Osteoblast (primary cell): ENCODE measurements around the gene SORCS3. TPM values are rescaled to one million over a fixed set of nuclear protein-coding genes. Genes with fewer than 3 reads are reported as not detected.

Source experiments
- DNase-seq: peaks from one replicate; pipeline ENCODE4 v3.0.0; 2011; ENCODE audit warnings: low spot score, mixed read lengths; ENCODE audit not compliant: insufficient read length; ENCODE audit errors: missing footprints
- H2AFZ ChIP-seq: 2 replicates; pipeline ENCODE4 v1.6.0; 2011; ENCODE audit warnings: mild to moderate bottlenecking, low read length
- H3K27ac ChIP-seq: 2 replicates; pipeline ENCODE4 v1.5.1; 2011; ENCODE audit warnings: mild to moderate bottlenecking, low read depth, low read length, moderate library complexity
- H3K27me3 ChIP-seq: 2 replicates; pipeline ENCODE4 v1.6.0; 2012; ENCODE audit warnings: mild to moderate bottlenecking, control low read depth, inconsistent platforms, low read length, moderate library complexity; ENCODE audit not compliant: insufficient read depth
- H3K36me3 ChIP-seq: 2 replicates; pipeline ENCODE4 v1.5.1; 2011; ENCODE audit warnings: mild to moderate bottlenecking, low read length, control low read depth, moderate library complexity; ENCODE audit not compliant: insufficient read depth
- H3K4me1 ChIP-seq: 2 replicates; pipeline ENCODE4 v1.5.1; 2011; ENCODE audit warnings: mild to moderate bottlenecking, low read length, control low read depth, moderate library complexity; ENCODE audit not compliant: insufficient read depth
- H3K4me2 ChIP-seq: 2 replicates; pipeline ENCODE4 v1.6.0; 2011; ENCODE audit warnings: mild to moderate bottlenecking, low read length; ENCODE audit not compliant: insufficient read depth
- H3K4me3 ChIP-seq: fragments of 200-600 bp; sonication (generic); 3 replicates; pipeline ENCODE4 v1.5.1; 2012; ENCODE audit warnings: mild to moderate bottlenecking, low read length, inconsistent platforms; ENCODE audit not compliant: insufficient read depth
- H3K79me2 ChIP-seq: 2 replicates; pipeline ENCODE4 v1.6.0; 2012; ENCODE audit warnings: mild to moderate bottlenecking, low read length, control low read depth, inconsistent platforms; ENCODE audit not compliant: insufficient read depth
- H3K9me3 ChIP-seq: 2 replicates; pipeline ENCODE4 v1.5.1; 2011; ENCODE audit warnings: low read depth, low read length, control low read depth
- H4K20me1 ChIP-seq: 2 replicates; pipeline ENCODE4 v1.6.0; 2012; ENCODE audit warnings: mild to moderate bottlenecking, low read length, control low read depth; ENCODE audit not compliant: insufficient read depth
- total RNA-seq: library from RNA; depleted of rRNA; stranded (reverse); fragments of >200 nt; gene quantifications from 2 replicates; pipeline ENCODE4 v1.2.3, GENCODE V29; 2012
- TF ChIP-seq, protein P1 (sequence below): IDR thresholded peaks from 2 replicates; pipeline ENCODE4 v1.5.1; 2011; ENCODE audit warnings: mild to moderate bottlenecking, low read depth, low read length, moderate library complexity; ENCODE audit errors: extremely low read depth

The SORCS3 gene
- total RNA-seq, 1 donor, result not detected

DNA sequence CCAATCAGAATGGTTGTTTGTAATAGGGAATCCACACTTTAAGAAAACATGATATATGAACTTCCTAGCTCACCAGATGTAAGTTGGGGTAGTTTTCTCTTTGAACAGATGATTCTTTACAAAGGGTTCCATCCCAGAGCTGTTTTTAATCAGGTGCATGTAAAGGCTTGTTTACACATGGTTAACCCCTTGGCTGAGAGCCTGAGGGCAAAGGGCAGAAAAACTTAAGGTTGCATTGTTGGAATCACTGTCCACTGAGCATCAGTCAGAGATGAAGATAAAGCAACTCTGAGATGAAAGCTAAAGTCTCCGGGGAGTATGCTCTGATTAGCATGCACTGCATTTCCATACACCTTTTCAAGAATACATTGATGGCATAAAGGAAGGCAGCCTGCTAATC lies 518.2 kb downstream of the SORCS3 start:
- Histone ChIP-seq H3K27me3 (no peaks in the 10 kb centered on the region), H3K27ac (no peak overlapping the region), H3K79me2 (no peaks in the 10 kb centered on the region), H3K4me2 (no peak overlapping the region), H3K36me3 (no peaks in the 10 kb centered on the region), H4K20me1 (no peaks in the 10 kb centered on the region), H3K4me1 (no peaks in the 10 kb centered on the region), H3K4me3 (no peak overlapping the region), H2AFZ (no peak overlapping the region), H3K9me3 (peaks cover 4% of the 10 kb centered on the region)
- TF ChIP-seq, protein P1, sequence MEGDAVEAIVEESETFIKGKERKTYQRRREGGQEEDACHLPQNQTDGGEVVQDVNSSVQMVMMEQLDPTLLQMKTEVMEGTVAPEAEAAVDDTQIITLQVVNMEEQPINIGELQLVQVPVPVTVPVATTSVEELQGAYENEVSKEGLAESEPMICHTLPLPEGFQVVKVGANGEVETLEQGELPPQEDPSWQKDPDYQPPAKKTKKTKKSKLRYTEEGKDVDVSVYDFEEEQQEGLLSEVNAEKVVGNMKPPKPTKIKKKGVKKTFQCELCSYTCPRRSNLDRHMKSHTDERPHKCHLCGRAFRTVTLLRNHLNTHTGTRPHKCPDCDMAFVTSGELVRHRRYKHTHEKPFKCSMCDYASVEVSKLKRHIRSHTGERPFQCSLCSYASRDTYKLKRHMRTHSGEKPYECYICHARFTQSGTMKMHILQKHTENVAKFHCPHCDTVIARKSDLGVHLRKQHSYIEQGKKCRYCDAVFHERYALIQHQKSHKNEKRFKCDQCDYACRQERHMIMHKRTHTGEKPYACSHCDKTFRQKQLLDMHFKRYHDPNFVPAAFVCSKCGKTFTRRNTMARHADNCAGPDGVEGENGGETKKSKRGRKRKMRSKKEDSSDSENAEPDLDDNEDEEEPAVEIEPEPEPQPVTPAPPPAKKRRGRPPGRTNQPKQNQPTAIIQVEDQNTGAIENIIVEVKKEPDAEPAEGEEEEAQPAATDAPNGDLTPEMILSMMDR, result no peak
- no peak for DNase-seq

DNA sequence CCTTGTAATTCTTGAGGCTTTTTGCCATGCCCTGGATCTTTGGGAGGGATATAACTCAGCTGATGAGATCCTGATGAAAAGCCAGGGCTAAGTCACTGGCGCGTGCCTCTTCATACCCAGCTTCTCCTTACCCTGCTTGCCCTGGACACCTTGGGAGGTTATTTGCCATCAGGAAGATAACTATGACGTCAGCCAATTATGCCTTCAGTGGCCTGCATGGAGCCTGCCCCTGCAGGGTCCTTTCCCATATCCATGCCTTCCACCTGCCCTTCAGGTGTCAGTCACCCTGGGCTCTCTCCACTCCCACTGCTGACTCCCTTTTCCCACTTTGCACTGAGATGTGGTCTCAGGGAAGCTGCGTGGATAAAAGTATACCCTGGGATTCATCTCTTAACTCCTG lies 520.1 kb downstream of the SORCS3 start:
- no peak overlapping the region for H3K27ac ChIP-seq
- no peaks in the 10 kb centered on the region for H4K20me1 ChIP-seq
- H3K79me2 ChIP-seq, result no peaks in the 10 kb centered on the region
- peaks cover 2% of the 10 kb centered on the region for H3K9me3 ChIP-seq
- no peaks in the 10 kb centered on the region for H3K4me1 ChIP-seq
- H3K4me3 ChIP-seq, result no peak overlapping the region
- no peak overlapping the region for H3K4me2 ChIP-seq
- H3K36me3 ChIP-seq, result no peaks in the 10 kb centered on the region
- no peaks in the 10 kb centered on the region for H3K27me3 ChIP-seq
- DNase-seq, result no peak
- H2AFZ ChIP-seq, result no peak overlapping the region
- TF ChIP-seq, protein P1, result no peak

- H3K36me3 ChIP-seq, result no peaks in the 10 kb centered on the region
- H3K4me2 ChIP-seq, result no peak overlapping the region
- no peaks in the 10 kb centered on the region for H4K20me1 ChIP-seq
- no peaks in the 10 kb centered on the region for H3K79me2 ChIP-seq
- no peaks in the 10 kb centered on the region for H3K27me3 ChIP-seq
- no peak for DNase-seq
- no peak overlapping the region for H3K27ac ChIP-seq
- H3K4me1 ChIP-seq, result no peaks in the 10 kb centered on the region
- H3K9me3 ChIP-seq, result peaks cover 2% of the 10 kb centered on the region
- H3K4me3 ChIP-seq, result no peak overlapping the region
- no peak overlapping the region for H2AFZ ChIP-seq
- TF ChIP-seq, protein P1, result no peak
These were observed 520.7 kb downstream of the SORCS3 start for GRCh38 chr10:105161767-105162166.

DNA sequence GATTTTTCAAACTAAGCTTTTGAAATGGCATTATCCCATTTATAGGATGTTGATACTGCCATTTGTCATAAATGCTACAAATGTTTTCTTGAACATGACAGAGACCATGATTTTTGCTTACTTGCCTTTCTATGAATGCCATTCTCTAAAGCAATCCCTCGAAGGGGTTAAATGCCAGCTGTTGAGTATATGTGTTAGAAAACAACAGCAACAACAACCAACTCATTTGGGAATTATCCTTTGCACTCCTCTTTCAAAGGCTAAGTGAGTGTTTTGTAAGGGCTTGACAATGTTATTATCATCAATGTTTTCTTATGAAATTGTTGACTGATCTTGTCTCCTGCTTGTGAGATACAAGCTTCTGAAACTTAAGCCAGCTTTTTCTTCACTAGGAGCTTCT lies 529.4 kb downstream of the SORCS3 start:
- Histone ChIP-seq H3K27me3 (no peaks in the 10 kb centered on the region), H3K36me3 (no peaks in the 10 kb centered on the region), H3K27ac (no peak overlapping the region), H3K4me1 (no peaks in the 10 kb centered on the region), H4K20me1 (no peaks in the 10 kb centered on the region), H3K4me3 (no peak overlapping the region), H3K79me2 (no peaks in the 10 kb centered on the region), H3K9me3 (no peaks in the 10 kb centered on the region), H2AFZ (no peak overlapping the region), H3K4me2 (no peak overlapping the region)
- TF ChIP-seq, protein P1, result no peak
- no peak for DNase-seq
